ENCODE data around the gene FCHO1.

The FCHO1 gene

GRCh38 chr19:17751103-17751911, at the start of gene FCHO1:
Gene FCHO1, plus strand, starts transcription at chr19:17751477. Its CDS starts 3,688 bp downstream, at chr19:17755165.
- DNase-seq (ENCODE audit: low read depth in 3 of 3, low spot score in 1 of 3): peak; percentile 62 to 72 (median 64)

GRCh38 chr19:17703824-17704463, 47.3 kb upstream of the FCHO1 start:
- DNase-seq (ENCODE audit: low read depth in 3 of 3, low spot score in 1 of 3): peak; percentile 13 to 69 (median 43)

- no peak for DNase-seq (ENCODE audit: low read depth in 3 of 3, low spot score in 1 of 3)
These were observed 44.5 kb upstream of the FCHO1 start for GRCh38 chr19:17706750-17707181.

- DNase-seq (ENCODE audit: low read depth in 3 of 3, low spot score in 1 of 3): no peak
These were observed 39.4 kb upstream of the FCHO1 start for GRCh38 chr19:17711851-17712250.

- DNase-seq (ENCODE audit: low read depth in 3 of 3, low spot score in 1 of 3): no peak
These were observed 34.9 kb upstream of the FCHO1 start for GRCh38 chr19:17716309-17716929.

GRCh38 chr19:17718550-17718946, 32.7 kb upstream of the FCHO1 start:
- DNase-seq (ENCODE audit: low read depth in 3 of 3, low spot score in 1 of 3): no peak

- DNase-seq (ENCODE audit: low read depth in 3 of 3, low spot score in 1 of 3): peak; percentile 10 to 61 (median 21)
These were observed 32.1 kb upstream of the FCHO1 start, which contains the start of gene MAP1S for GRCh38 chr19:17718947-17719711. Gene MAP1S, plus strand, starts transcription at chr19:17719480. Its CDS starts 23 bp downstream, at chr19:17719503.

GRCh38 chr19:17719730-17720400, 31.4 kb upstream of the FCHO1 start:
- peak in 1 of 3 donors; percentile 35 for DNase-seq (ENCODE audit: low read depth in 3 of 3, low spot score in 1 of 3)

GRCh38 chr19:17720440-17720839, 30.8 kb upstream of the FCHO1 start:
- no peak for DNase-seq (ENCODE audit: low read depth in 3 of 3, low spot score in 1 of 3)

- DNase-seq (ENCODE audit: low read depth in 3 of 3, low spot score in 1 of 3): no peak
These were observed 30.1 kb upstream of the FCHO1 start for GRCh38 chr19:17721111-17721628.

GRCh38 chr19:17721821-17722220, 29.5 kb upstream of the FCHO1 start:
- DNase-seq (ENCODE audit: low read depth in 3 of 3, low spot score in 1 of 3): no peak

GRCh38 chr19:17722655-17723240, 28.5 kb upstream of the FCHO1 start:
- no peak for DNase-seq (ENCODE audit: low read depth in 3 of 3, low spot score in 1 of 3)

GRCh38 chr19:17724655-17725054, 26.6 kb upstream of the FCHO1 start:
- no peak for DNase-seq (ENCODE audit: low read depth in 3 of 3, low spot score in 1 of 3)

GRCh38 chr19:17725422-17726078, 25.7 kb upstream of the FCHO1 start:
- DNase-seq (ENCODE audit: low read depth in 3 of 3, low spot score in 1 of 3): no peak

GRCh38 chr19:17726136-17726741, 25.0 kb upstream of the FCHO1 start:
- no peak for DNase-seq (ENCODE audit: low read depth in 3 of 3, low spot score in 1 of 3)

GRCh38 chr19:17726964-17727773, 24.1 kb upstream of the FCHO1 start:
- no peak for DNase-seq (ENCODE audit: low read depth in 3 of 3, low spot score in 1 of 3)

- no peak for DNase-seq (ENCODE audit: low read depth in 3 of 3, low spot score in 1 of 3)
These were observed 23.4 kb upstream of the FCHO1 start for GRCh38 chr19:17727843-17728242.

GRCh38 chr19:17733127-17733526, 18.1 kb upstream of the FCHO1 start:
- no peak for DNase-seq (ENCODE audit: low read depth in 3 of 3, low spot score in 1 of 3)

Data from stimulated activated CD4-positive, alpha-beta T cell treated with anti-CD3 and anti-CD28 coated beads, TNF-alpha, amount 100 ng/mL, for 1 hour (primary cell).